ENCODE measurements around the gene OR1N1.
"Not testable (repeated sequence)": the region's sequence is repeated elsewhere in the genome, so short reads cannot be mapped to it uniquely, and the experiment has no call there.

The OR1N1 gene

GRCh38 chr9:122536134-122536533 is 9.0 kb upstream of the OR1N1 start:
- TF ChIP-seq CTCF (tag by site-specific recombination; IDR thresholded peaks at IDR 0.05) = no peak
- no peak for TF ChIP-seq ZNF580 (tag by site-specific recombination; IDR thresholded peaks at IDR 0.05)
- TF ChIP-seq ZNF248 (tag by site-specific recombination; IDR thresholded peaks at IDR 0.05) = no peak
- no peak for TF ChIP-seq HOXA7 (CRISPR knock-in tag; IDR thresholded peaks at IDR 0.05; ENCODE audit: borderline replicate concordance)
- Histone ChIP-seq H3K4me3 (ENCODE audit: low read depth, low read length) (no peak overlapping the region), H3K36me3 (ENCODE audit: control insufficient read depth in 2 of 2, insufficient read depth in 1 of 2, low read length in 2 of 2) (no peaks in the 10 kb centered on the region), H3K9me3 (ENCODE audit: control insufficient read depth, insufficient read depth, low read depth, low read length) (no peaks in the 10 kb centered on the region), H3K27ac (ENCODE audit: extremely low read depth, low read depth, low read length) (no peak overlapping the region), H3K4me1 (ENCODE audit: control insufficient read depth, insufficient read depth, low read length) (no peaks in the 10 kb centered on the region)
- POLR2A ChIA-PET = no interaction called here
- CTCF ChIA-PET = no interaction called here

GRCh38 chr9:122531157-122531556 is 4.1 kb upstream of the OR1N1 start:
- POLR2A ChIA-PET; H3K9me3 ChIP-seq (ENCODE audit: control insufficient read depth, insufficient read depth, low read depth, low read length); H3K36me3 ChIP-seq (ENCODE audit: control insufficient read depth in 2 of 2, insufficient read depth in 1 of 2, low read length in 2 of 2); CTCF ChIA-PET; H3K4me3 ChIP-seq (ENCODE audit: low read depth, low read length); H3K27ac ChIP-seq (ENCODE audit: extremely low read depth, low read depth, low read length); H3K4me1 ChIP-seq (ENCODE audit: control insufficient read depth, insufficient read depth, low read length): not testable (repeated sequence)

- Histone ChIP-seq H3K4me3 (ENCODE audit: low read depth, low read length) (no peak overlapping the region), H3K36me3 (ENCODE audit: control insufficient read depth in 2 of 2, insufficient read depth in 1 of 2, low read length in 2 of 2) (no peaks in the 10 kb centered on the region), H3K4me1 (ENCODE audit: control insufficient read depth, insufficient read depth, low read length) (no peaks in the 10 kb centered on the region), H3K27ac (ENCODE audit: extremely low read depth, low read depth, low read length) (no peak overlapping the region), H3K9me3 (ENCODE audit: control insufficient read depth, insufficient read depth, low read depth, low read length) (no peaks in the 10 kb centered on the region)
- POLR2A ChIA-PET = no interaction called here
- CTCF ChIA-PET = interaction anchor here (0.6 kb wide), 1 partner anchor 28 kb away, joined by 3 read pairs; no protein-coding TSS in a partner anchor
- no peak for TF ChIP-seq ZNF23 (tag by site-specific recombination; IDR thresholded peaks at IDR 0.05; ENCODE audit: borderline replicate concordance)
- no peak for TF ChIP-seq AEBP2 (tag by site-specific recombination; IDR thresholded peaks at IDR 0.05; ENCODE audit: borderline replicate concordance)
- TF ChIP-seq BCL11B (tag by site-specific recombination; IDR thresholded peaks at IDR 0.05; ENCODE audit: low read depth) = no peak
- TF ChIP-seq ZBTB44 (tag by site-specific recombination; IDR thresholded peaks at IDR 0.05) = no peak
- TF ChIP-seq ZNF292 (tag by site-specific recombination; IDR thresholded peaks at IDR 0.05; ENCODE audit: borderline replicate concordance, low read depth) = no peak
- TF ChIP-seq ZFHX2 (tag by site-specific recombination; conservative IDR thresholded peaks at IDR 0.05) = no peak
- no peak for TF ChIP-seq ZNF561 (tag by site-specific recombination; IDR thresholded peaks at IDR 0.05; ENCODE audit: borderline replicate concordance)
- TF ChIP-seq ZNF701 (tag by site-specific recombination; IDR thresholded peaks at IDR 0.05) = no peak
These were observed 491 bp downstream of the OR1N1 start for GRCh38 chr9:122526602-122527001.

- TF ChIP-seq ELK4 (IDR thresholded peaks at IDR 0.05; ENCODE audit: borderline replicate concordance, low read depth, low read length) = no peak
- Histone ChIP-seq H3K27ac (ENCODE audit: extremely low read depth, low read depth, low read length) (no peak overlapping the region), H3K4me1 (ENCODE audit: control insufficient read depth, insufficient read depth, low read length) (no peaks in the 10 kb centered on the region), H3K4me3 (ENCODE audit: low read depth, low read length) (no peak overlapping the region), H3K9me3 (ENCODE audit: control insufficient read depth, insufficient read depth, low read depth, low read length) (no peaks in the 10 kb centered on the region), H3K36me3 (ENCODE audit: control insufficient read depth in 2 of 2, insufficient read depth in 1 of 2, low read length in 2 of 2) (no peaks in the 10 kb centered on the region)
- ChIA-PET CTCF (no interaction called here), POLR2A (no interaction called here)
These were observed 7.7 kb downstream of the OR1N1 start for GRCh38 chr9:122519376-122519775.

Data from HEK293 (cell line).